KMS-11 (cell line): ENCODE results near the gene AMOTL1.

Source experiments
- H2AFZ ChIP-seq: fragments of 200-600 bp; sonication (generic); 2 replicates; pipeline ENCODE4 v1.6.1; 2016; ENCODE audit warnings: antibody characterized with exemption, mixed run types, low read depth
- H3K27ac ChIP-seq: fragments of 200-600 bp; sonication (generic); 2 replicates; pipeline ENCODE4 v1.6.1; 2016; ENCODE audit warnings: mild to moderate bottlenecking, mixed run types
- H3K27me3 ChIP-seq: fragments of 200-600 bp; sonication (generic); 2 replicates; pipeline ENCODE4 v1.6.1; 2017; ENCODE audit warnings: mild to moderate bottlenecking, low read depth, mixed run types, moderate library complexity; ENCODE audit not compliant: insufficient read depth
- H3K36me3 ChIP-seq: fragments of 200-600 bp; sonication (generic); 2 replicates; pipeline ENCODE4 v1.6.1; 2017; ENCODE audit warnings: mild to moderate bottlenecking, mixed run types; ENCODE audit not compliant: insufficient read depth
- H3K4me1 ChIP-seq: fragments of 200-600 bp; sonication (generic); 2 replicates; pipeline ENCODE4 v1.6.1; 2016; ENCODE audit warnings: mild to moderate bottlenecking, low read depth, mixed run types; ENCODE audit not compliant: poor library complexity, severe bottlenecking
- H3K4me2 ChIP-seq: fragments of 200-600 bp; sonication (generic); 2 replicates; pipeline ENCODE4 v1.7.0; 2016; ENCODE audit warnings: mild to moderate bottlenecking, mixed run types
- H3K4me3 ChIP-seq: fragments of 200-600 bp; sonication (generic); IDR thresholded peaks from 2 replicates; pipeline ENCODE4 v1.6.1; 2017; ENCODE audit warnings: low read depth, low read length, mixed read lengths; ENCODE audit not compliant: insufficient read depth
- H3K79me2 ChIP-seq: fragments of 200-600 bp; sonication (generic); 2 replicates; pipeline ENCODE4 v1.6.1; 2016; ENCODE audit warnings: low read depth, mixed run types; ENCODE audit not compliant: insufficient read depth
- H3K9ac ChIP-seq: fragments of 200-600 bp; sonication (generic); 2 replicates; pipeline ENCODE4 v1.6.1; 2016; ENCODE audit warnings: mild to moderate bottlenecking, mixed run types
- H4K20me1 ChIP-seq: fragments of 200-600 bp; sonication (generic); 2 replicates; pipeline ENCODE4 v1.6.1; 2016; ENCODE audit warnings: mild to moderate bottlenecking, mixed run types; ENCODE audit not compliant: insufficient read depth
- TF ChIP-seq, protein P1 (sequence below): fragments of 200-600 bp; sonication (generic); conservative IDR thresholded peaks from 2 replicates; pipeline ENCODE4 v1.6.1; 2017; ENCODE audit warnings: low read depth, mild to moderate bottlenecking, antibody characterized with exemption, low read length, moderate library complexity, mixed read lengths

AMOTL1 gene, protein sequence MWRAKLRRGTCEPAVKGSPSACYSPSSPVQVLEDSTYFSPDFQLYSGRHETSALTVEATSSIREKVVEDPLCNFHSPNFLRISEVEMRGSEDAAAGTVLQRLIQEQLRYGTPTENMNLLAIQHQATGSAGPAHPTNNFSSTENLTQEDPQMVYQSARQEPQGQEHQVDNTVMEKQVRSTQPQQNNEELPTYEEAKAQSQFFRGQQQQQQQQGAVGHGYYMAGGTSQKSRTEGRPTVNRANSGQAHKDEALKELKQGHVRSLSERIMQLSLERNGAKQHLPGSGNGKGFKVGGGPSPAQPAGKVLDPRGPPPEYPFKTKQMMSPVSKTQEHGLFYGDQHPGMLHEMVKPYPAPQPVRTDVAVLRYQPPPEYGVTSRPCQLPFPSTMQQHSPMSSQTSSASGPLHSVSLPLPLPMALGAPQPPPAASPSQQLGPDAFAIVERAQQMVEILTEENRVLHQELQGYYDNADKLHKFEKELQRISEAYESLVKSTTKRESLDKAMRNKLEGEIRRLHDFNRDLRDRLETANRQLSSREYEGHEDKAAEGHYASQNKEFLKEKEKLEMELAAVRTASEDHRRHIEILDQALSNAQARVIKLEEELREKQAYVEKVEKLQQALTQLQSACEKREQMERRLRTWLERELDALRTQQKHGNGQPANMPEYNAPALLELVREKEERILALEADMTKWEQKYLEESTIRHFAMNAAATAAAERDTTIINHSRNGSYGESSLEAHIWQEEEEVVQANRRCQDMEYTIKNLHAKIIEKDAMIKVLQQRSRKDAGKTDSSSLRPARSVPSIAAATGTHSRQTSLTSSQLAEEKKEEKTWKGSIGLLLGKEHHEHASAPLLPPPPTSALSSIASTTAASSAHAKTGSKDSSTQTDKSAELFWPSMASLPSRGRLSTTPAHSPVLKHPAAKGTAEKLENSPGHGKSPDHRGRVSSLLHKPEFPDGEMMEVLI

DNA sequence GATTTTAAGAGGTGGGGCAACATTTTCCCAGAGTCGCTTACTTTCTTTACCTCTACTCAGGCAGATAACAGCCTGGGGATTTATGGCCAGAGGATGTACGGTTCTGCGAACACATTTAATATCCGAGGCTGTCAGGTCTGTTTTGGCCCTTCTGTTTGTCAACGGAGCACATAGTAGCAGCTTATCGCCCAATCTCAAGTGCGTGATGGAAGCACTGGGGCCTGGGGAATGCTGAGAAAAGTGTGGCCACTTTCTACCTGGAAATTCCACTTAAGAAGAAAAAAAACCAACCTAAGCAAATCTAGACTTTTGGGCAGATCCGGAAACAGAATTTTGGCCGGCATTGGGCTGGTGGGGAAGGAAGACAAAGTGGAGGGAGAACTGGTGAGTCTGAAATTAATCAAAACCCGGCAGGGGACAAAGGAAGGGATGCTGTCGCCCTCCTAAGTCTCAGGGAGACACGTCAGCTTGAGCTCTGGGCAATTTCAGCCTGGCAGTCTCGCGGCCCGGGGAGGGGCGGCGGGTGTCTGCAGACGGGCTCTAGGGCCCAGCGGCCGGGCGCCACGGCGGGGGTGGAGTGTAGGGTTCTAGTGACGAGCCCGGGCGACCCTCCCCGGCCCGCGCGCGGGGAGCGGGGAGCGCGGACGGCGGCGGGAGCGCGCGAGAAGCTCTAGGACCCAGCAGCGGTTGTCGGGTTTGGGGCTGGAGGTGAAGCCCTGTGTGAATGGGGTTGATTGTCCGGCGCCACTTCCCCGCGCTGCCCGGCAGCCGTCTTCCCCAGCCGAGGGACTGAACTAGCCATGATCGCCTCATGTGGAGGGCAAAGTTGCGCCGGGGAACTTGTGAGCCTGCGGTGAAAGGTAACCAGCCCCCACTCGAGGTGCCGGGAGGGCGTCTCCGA, at the start of gene AMOTL1:
Gene AMOTL1 (plus strand): TSS at position 656 of the 901 bp plus-strand sequence. CDS start 156 bp downstream, at position 812.
- no peaks in the 10 kb centered on the region for H3K36me3 ChIP-seq
- peak within 1 kb of the TSS; percentile 64; the same call in 1 of the 2 replicates for H3K9ac ChIP-seq
- no peaks in the 10 kb centered on the region for H3K27me3 ChIP-seq
- H3K4me2 ChIP-seq = peak within 1 kb of the TSS; percentile 68
- no peaks in the 10 kb centered on the region for H4K20me1 ChIP-seq
- no peak within 1 kb of the TSS for H3K27ac ChIP-seq
- TF ChIP-seq, protein P1, sequence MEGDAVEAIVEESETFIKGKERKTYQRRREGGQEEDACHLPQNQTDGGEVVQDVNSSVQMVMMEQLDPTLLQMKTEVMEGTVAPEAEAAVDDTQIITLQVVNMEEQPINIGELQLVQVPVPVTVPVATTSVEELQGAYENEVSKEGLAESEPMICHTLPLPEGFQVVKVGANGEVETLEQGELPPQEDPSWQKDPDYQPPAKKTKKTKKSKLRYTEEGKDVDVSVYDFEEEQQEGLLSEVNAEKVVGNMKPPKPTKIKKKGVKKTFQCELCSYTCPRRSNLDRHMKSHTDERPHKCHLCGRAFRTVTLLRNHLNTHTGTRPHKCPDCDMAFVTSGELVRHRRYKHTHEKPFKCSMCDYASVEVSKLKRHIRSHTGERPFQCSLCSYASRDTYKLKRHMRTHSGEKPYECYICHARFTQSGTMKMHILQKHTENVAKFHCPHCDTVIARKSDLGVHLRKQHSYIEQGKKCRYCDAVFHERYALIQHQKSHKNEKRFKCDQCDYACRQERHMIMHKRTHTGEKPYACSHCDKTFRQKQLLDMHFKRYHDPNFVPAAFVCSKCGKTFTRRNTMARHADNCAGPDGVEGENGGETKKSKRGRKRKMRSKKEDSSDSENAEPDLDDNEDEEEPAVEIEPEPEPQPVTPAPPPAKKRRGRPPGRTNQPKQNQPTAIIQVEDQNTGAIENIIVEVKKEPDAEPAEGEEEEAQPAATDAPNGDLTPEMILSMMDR = no peak
- H3K4me3 ChIP-seq = no peak within 1 kb of the TSS
- H2AFZ ChIP-seq = peak within 1 kb of the TSS; percentile 75
- H3K4me1 ChIP-seq = peaks cover 7% of the 10 kb centered on the region
- H3K79me2 ChIP-seq = no peaks in the 10 kb centered on the region

DNA sequence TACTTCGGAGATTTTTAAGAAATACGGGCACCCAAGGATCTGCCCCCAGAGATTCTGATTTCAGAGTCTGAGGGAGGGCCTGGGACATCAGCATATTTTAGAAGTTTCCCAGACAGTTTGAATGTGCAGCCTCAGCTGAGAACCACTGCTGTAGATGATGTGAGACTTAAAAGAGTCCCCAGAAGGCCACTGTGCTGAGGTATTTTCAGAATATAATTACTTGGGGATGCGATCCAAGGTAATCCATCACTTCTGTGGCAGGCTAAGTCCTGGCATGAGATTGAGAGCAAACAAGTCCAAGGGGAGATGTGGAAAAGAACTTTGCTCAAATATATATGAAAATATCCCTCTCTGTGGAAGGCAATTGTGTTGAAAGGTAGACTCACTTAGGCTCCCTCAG, 48.3 kb upstream of the AMOTL1 start:
- Histone ChIP-seq H3K36me3 (no peaks in the 10 kb centered on the region), H3K9ac (no peak overlapping the region), H3K79me2 (no peaks in the 10 kb centered on the region), H2AFZ (no peak overlapping the region), H3K4me1 (no peaks in the 10 kb centered on the region), H3K27me3 (no peaks in the 10 kb centered on the region), H4K20me1 (no peaks in the 10 kb centered on the region), H3K4me3 (no peak overlapping the region), H3K27ac (no peak overlapping the region), H3K4me2 (no peak overlapping the region)
- TF ChIP-seq, protein P1 = no peak

DNA sequence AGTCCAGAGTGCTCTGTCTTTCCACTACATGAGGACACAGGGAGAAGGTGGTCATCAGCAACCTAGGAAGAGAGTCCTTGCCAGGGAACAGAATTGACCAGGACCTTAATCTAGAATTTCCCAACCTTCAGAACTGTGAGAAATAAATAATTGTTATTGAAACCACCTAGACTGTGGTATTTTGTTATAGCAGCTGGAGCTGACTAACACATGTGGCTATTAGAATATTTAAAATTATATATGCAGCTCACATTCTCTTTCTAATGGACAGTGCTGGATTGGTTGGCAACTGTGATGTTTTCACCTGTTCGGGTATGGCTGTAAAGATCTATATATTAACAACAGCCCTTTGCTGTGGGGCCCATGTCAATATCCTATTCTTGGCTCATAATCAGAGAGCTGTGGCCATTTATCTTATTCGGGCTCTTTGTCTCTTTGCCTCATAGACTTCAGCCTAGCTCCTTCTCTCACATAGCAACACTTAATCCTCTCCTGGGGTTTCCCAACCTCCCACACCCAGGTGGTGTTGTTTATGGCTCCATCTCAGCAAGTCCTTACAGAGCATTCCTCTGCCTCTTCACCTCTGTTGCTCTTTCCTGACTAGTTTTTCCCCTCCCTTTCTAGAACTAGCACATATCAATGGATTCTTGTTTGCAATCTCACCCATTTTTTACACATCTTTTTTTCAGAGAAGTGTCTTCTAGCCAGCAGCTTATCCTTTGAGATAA, 46.4 kb upstream of the AMOTL1 start:
- Histone ChIP-seq H3K36me3 (no peaks in the 10 kb centered on the region), H3K79me2 (no peaks in the 10 kb centered on the region), H2AFZ (no peak overlapping the region), H4K20me1 (no peaks in the 10 kb centered on the region), H3K27me3 (no peaks in the 10 kb centered on the region), H3K9ac (no peak overlapping the region), H3K27ac (no peak overlapping the region), H3K4me3 (no peak overlapping the region), H3K4me1 (no peaks in the 10 kb centered on the region), H3K4me2 (no peak overlapping the region)
- TF ChIP-seq, protein P1 = no peak
